Astrocyte (in vitro differentiated cells and primary cell): ENCODE results near the gene THRA. TPM values are rescaled to one million over a fixed set of nuclear protein-coding genes. Genes with fewer than 3 reads are reported as not detected.

Experiments
- DNase-seq: peaks from one replicate; pipeline ENCODE4 v3.0.0-alpha.2; 2010; ENCODE audit warnings: low read depth
- FAIRE-seq: peaks from 2 replicates; lab custom pipeline; 2011; peaks lifted over from hg19 to GRCh38; lab: Jason Lieb, UNC
- H2AFZ ChIP-seq: 2 replicates; pipeline ENCODE4 v1.6.0; 2012; ENCODE audit warnings: low read depth, low read length, inconsistent platforms
- H3K27ac ChIP-seq: 2 replicates; pipeline ENCODE4 v1.5.1; 2011; ENCODE audit warnings: low read depth, low read length, inconsistent platforms
- H3K27me3 ChIP-seq: 2 replicates; pipeline ENCODE4 v1.6.0; 2011; ENCODE audit warnings: low read length, inconsistent platforms; ENCODE audit not compliant: insufficient read depth
- H3K36me3 ChIP-seq: 2 replicates; pipeline ENCODE4 v1.5.1; 2011; ENCODE audit warnings: low read length, inconsistent platforms; ENCODE audit not compliant: insufficient read depth
- H3K4me1 ChIP-seq: 2 replicates; pipeline ENCODE4 v1.5.1; 2011; ENCODE audit warnings: low read length, inconsistent platforms; ENCODE audit not compliant: insufficient read depth
- H3K4me2 ChIP-seq: 2 replicates; pipeline ENCODE4 v1.6.0; 2012; ENCODE audit warnings: low read length, inconsistent platforms
- H3K4me3 ChIP-seq: 2 replicates; pipeline ENCODE4 v1.5.1; 2011; ENCODE audit warnings: low read depth, mild to moderate bottlenecking, low read length, inconsistent platforms; ENCODE audit not compliant: insufficient read depth
- H3K79me2 ChIP-seq: 2 replicates; pipeline ENCODE4 v1.6.0; 2012; ENCODE audit warnings: mild to moderate bottlenecking, low read length, inconsistent platforms; ENCODE audit not compliant: insufficient read depth
- H3K9ac ChIP-seq: 2 replicates; pipeline ENCODE4 v1.6.0; 2012; ENCODE audit warnings: mild to moderate bottlenecking, low read length, inconsistent platforms
- H3K9me3 ChIP-seq: 2 replicates; pipeline ENCODE4 v1.5.1; 2012; ENCODE audit warnings: low read depth, mild to moderate bottlenecking, low read length, inconsistent platforms; ENCODE audit not compliant: insufficient read depth
- H4K20me1 ChIP-seq: 2 replicates; pipeline ENCODE4 v1.6.0; 2012; ENCODE audit warnings: low read length, inconsistent platforms; ENCODE audit not compliant: insufficient read depth
- H3K27ac Mint-ChIP-seq: one replicate; pipeline ENCODE4 v1.8.0; 2021; ENCODE audit warnings: mild to moderate bottlenecking, mixed read lengths; ENCODE audit not compliant: unreplicated experiment
- H3K27me3 Mint-ChIP-seq: one replicate; pipeline ENCODE4 v1.8.0; 2021; ENCODE audit warnings: low read depth, mixed read lengths; ENCODE audit not compliant: unreplicated experiment
- H3K36me3 Mint-ChIP-seq: one replicate; pipeline ENCODE4 v1.8.0; 2021; ENCODE audit warnings: low read depth, mixed read lengths; ENCODE audit not compliant: unreplicated experiment
- H3K4me1 Mint-ChIP-seq: one replicate; pipeline ENCODE4 v1.8.0; 2021; ENCODE audit warnings: low read depth, mixed read lengths; ENCODE audit not compliant: unreplicated experiment
- H3K4me3 Mint-ChIP-seq: one replicate; pipeline ENCODE4 v1.8.0; 2021; ENCODE audit warnings: mild to moderate bottlenecking, moderate library complexity, mixed read lengths; ENCODE audit not compliant: unreplicated experiment
- H3K9me3 Mint-ChIP-seq: one replicate; pipeline ENCODE4 v1.8.0; 2021; ENCODE audit warnings: mild to moderate bottlenecking, mixed read lengths; ENCODE audit not compliant: unreplicated experiment
- CTCF ChIP-seq: IDR thresholded peaks from 2 replicates; pipeline ENCODE4 v1.5.1; 2011; ENCODE audit warnings: low read depth, mild to moderate bottlenecking, inconsistent platforms, low read length, moderate library complexity; ENCODE audit not compliant: insufficient read depth
- EZH2 ChIP-seq: IDR thresholded peaks from 2 replicates; pipeline ENCODE4 v1.6.1; 2012; ENCODE audit warnings: mild to moderate bottlenecking, low read length, inconsistent platforms; ENCODE audit not compliant: insufficient read depth
- total RNA-seq: library from RNA; stranded (reverse); gene quantifications from 2 replicates; pipeline ENCODE4 v1.2.1, GENCODE V29; 2021

Gene THRA
- total RNA-seq, 1 donor from 2014 or later: 16.7 TPM

- H3K27ac ChIP-seq: no peak overlapping the region
- DNase-seq (no peak), FAIRE-seq (no peak)
- no peak overlapping the region for H3K4me3 Mint-ChIP-seq
- no peaks in the 10 kb centered on the region for H3K79me2 ChIP-seq
- H3K4me3 ChIP-seq: no peak overlapping the region
- peaks cover 13% of the 10 kb centered on the region for H4K20me1 ChIP-seq
- H3K27ac Mint-ChIP-seq: peak overlapping the region; percentile 41
- peaks cover 15% of the 10 kb centered on the region for H3K4me1 ChIP-seq
- no peaks in the 10 kb centered on the region for H3K27me3 Mint-ChIP-seq
- no peaks in the 10 kb centered on the region for H3K9me3 ChIP-seq
- H3K36me3 ChIP-seq: peaks cover 10% of the 10 kb centered on the region
- H3K36me3 Mint-ChIP-seq: peaks cover 12% of the 10 kb centered on the region
- H3K4me1 Mint-ChIP-seq: no peaks in the 10 kb centered on the region
- no peak overlapping the region for H3K9ac ChIP-seq
- TF ChIP-seq CTCF (no peak), EZH2 (no peak)
- H3K9me3 Mint-ChIP-seq: no peaks in the 10 kb centered on the region
- H2AFZ ChIP-seq: no peak overlapping the region
- no peak overlapping the region for H3K4me2 ChIP-seq
- H3K27me3 ChIP-seq: no peaks in the 10 kb centered on the region
Measured at GRCh38 chr17:40034426-40035161, 28.2 kb upstream of the THRA start.

- Histone ChIP-seq H3K27me3 (no peaks in the 10 kb centered on the region), H4K20me1 (peaks cover 11% of the 10 kb centered on the region), H3K9ac (no peak overlapping the region), H3K4me2 (no peak overlapping the region), H3K9me3 (no peaks in the 10 kb centered on the region), H3K27ac (no peak overlapping the region), H3K4me3 (no peak overlapping the region), H3K4me1 (peaks cover 15% of the 10 kb centered on the region), H2AFZ (no peak overlapping the region), H3K36me3 (peaks cover 10% of the 10 kb centered on the region), H3K79me2 (no peaks in the 10 kb centered on the region)
- FAIRE-seq: peak; percentile 49
- Mint-ChIP-seq H3K36me3 (peaks cover 11% of the 10 kb centered on the region), H3K27me3 (no peaks in the 10 kb centered on the region), H3K27ac (no peak overlapping the region), H3K9me3 (no peaks in the 10 kb centered on the region), H3K4me3 (no peak overlapping the region), H3K4me1 (no peaks in the 10 kb centered on the region)
- TF ChIP-seq CTCF (peak; percentile 69), EZH2 (no peak)
- no peak for DNase-seq
Measured at GRCh38 chr17:40035162-40035559, 27.6 kb upstream of the THRA start.
